GM23338 (cell line): Measurements from ENCODE around the gene NRCAM. TPM values are rescaled to one million over a fixed set of nuclear protein-coding genes. Genes with fewer than 3 reads are reported as not detected.

Experiments
- ATAC-seq: fragments of 200-7000 bp; cut with Tn5 transposase; 3 replicates; pipeline ENCODE4 v1.9.1; 2020
- DNase-seq: peaks from one replicate; pipeline ENCODE4 v3.0.0-alpha.2; 2015; ENCODE audit warnings: low spot score
- H2AFZ ChIP-seq: fragments of 200-600 bp; sonication (generic); 2 replicates; pipeline ENCODE4 v1.8.0; 2016; ENCODE audit warnings: antibody characterized with exemption, mild to moderate bottlenecking, moderate library complexity
- H3F3A ChIP-seq: fragments of 200-600 bp; sonication (generic); replicated peaks from 2 replicates; pipeline ENCODE4 v1.8.0; 2017; ENCODE audit warnings: antibody characterized with exemption, mixed run types, low read depth
- H3K27ac ChIP-seq: fragments of 200-600 bp; sonication (generic); 2 replicates; pipeline ENCODE4 v1.6.1; 2016; ENCODE audit warnings: low read depth
- H3K27me3 ChIP-seq: fragments of 200-600 bp; sonication (generic); 2 replicates; pipeline ENCODE4 v1.8.0; 2016; ENCODE audit warnings: mild to moderate bottlenecking, mixed run types, moderate library complexity; ENCODE audit not compliant: insufficient read depth
- H3K36me3 ChIP-seq: fragments of 200-600 bp; sonication (generic); 2 replicates; pipeline ENCODE4 v1.8.0; 2016; ENCODE audit warnings: mild to moderate bottlenecking; ENCODE audit not compliant: insufficient read depth
- H3K4me1 ChIP-seq: fragments of 200-600 bp; sonication (generic); 2 replicates; pipeline ENCODE4 v1.8.0; 2016; ENCODE audit warnings: mild to moderate bottlenecking, moderate library complexity; ENCODE audit not compliant: insufficient read depth
- H3K4me2 ChIP-seq: fragments of 200-600 bp; sonication (generic); 2 replicates; pipeline ENCODE4 v1.7.1; 2017; ENCODE audit warnings: mixed run types
- H3K4me3 ChIP-seq: fragments of 200-600 bp; sonication (generic); 2 replicates; pipeline ENCODE4 v1.6.1; 2016; ENCODE audit warnings: mixed run types
- H3K79me2 ChIP-seq: fragments of 200-600 bp; sonication (generic); replicated peaks from 2 replicates; pipeline ENCODE4 v1.8.0; 2017; ENCODE audit warnings: mild to moderate bottlenecking; ENCODE audit not compliant: insufficient read depth
- H3K9me2 ChIP-seq: fragments of 200-600 bp; sonication (generic); 2 replicates; pipeline ENCODE4 v1.8.0; 2017; ENCODE audit not compliant: insufficient read depth
- H4K20me1 ChIP-seq: fragments of 200-600 bp; sonication (generic); replicated peaks from 2 replicates; pipeline ENCODE4 v1.8.0; 2017; ENCODE audit warnings: mild to moderate bottlenecking; ENCODE audit not compliant: insufficient read depth
- H3K27ac Mint-ChIP-seq: 2 replicates; pipeline ENCODE4 v1.8.0; 2020; ENCODE audit warnings: inconsistent platforms, mild to moderate bottlenecking, moderate library complexity, mixed read lengths
- H3K27me3 Mint-ChIP-seq: 3 replicates; pipeline ENCODE4 v1.8.0; 2022; ENCODE audit warnings: low read depth, mild to moderate bottlenecking, moderate library complexity, mixed read lengths, inconsistent platforms; ENCODE audit not compliant: insufficient read depth, poor library complexity
- H3K36me3 Mint-ChIP-seq: 3 replicates; pipeline ENCODE4 v1.8.0; 2021; ENCODE audit warnings: low read depth, mild to moderate bottlenecking, inconsistent platforms, moderate library complexity, mixed read lengths
- H3K4me1 Mint-ChIP-seq: 3 replicates; pipeline ENCODE4 v1.8.0; 2020; ENCODE audit warnings: mild to moderate bottlenecking, inconsistent platforms, mixed read lengths
- H3K4me3 Mint-ChIP-seq: 3 replicates; pipeline ENCODE4 v1.8.0; 2021; ENCODE audit warnings: moderate library complexity, mild to moderate bottlenecking, inconsistent platforms, mixed read lengths
- H3K9me3 Mint-ChIP-seq: 3 replicates; pipeline ENCODE4 v1.8.0; 2020; ENCODE audit warnings: moderate library complexity, mild to moderate bottlenecking, inconsistent platforms, mixed read lengths
- CREB1 ChIP-seq: fragments of 250-450 bp; sonication (Bioruptor Pico); IDR thresholded peaks from 2 replicates; pipeline ENCODE4 v1.5.0; 2020; ENCODE audit warnings: low read depth, mild to moderate bottlenecking, moderate library complexity
- EZH2 ChIP-seq: fragments of 200-600 bp; sonication (generic); IDR thresholded peaks from one replicate; pipeline ENCODE4 v1.8.0; 2017; ENCODE audit warnings: antibody characterized with exemption, mild to moderate bottlenecking, low read depth; ENCODE audit not compliant: unreplicated experiment
- EZH2phosphoT487 ChIP-seq: fragments of 200-600 bp; sonication (generic); IDR thresholded peaks from one replicate; pipeline ENCODE4 v1.8.1; 2018; ENCODE audit warnings: antibody characterized with exemption; ENCODE audit not compliant: unreplicated experiment
- JUNB ChIP-seq: IDR thresholded peaks from one replicate; pipeline ENCODE4 v1.6.1; 2016; ENCODE audit warnings: antibody characterized with exemption; ENCODE audit not compliant: unreplicated experiment
- NANOG ChIP-seq: IDR thresholded peaks from 2 replicates; pipeline ENCODE4 v1.6.1; 2016; ENCODE audit warnings: antibody characterized with exemption, borderline replicate concordance
- POLR2AphosphoS5 ChIP-seq: IDR thresholded peaks from 2 replicates; pipeline ENCODE4 v1.6.1; 2016; ENCODE audit warnings: antibody characterized with exemption, low read depth
- STAT1 ChIP-seq: IDR thresholded peaks from one replicate; pipeline ENCODE4 v1.6.1; 2016; ENCODE audit warnings: antibody characterized with exemption; ENCODE audit not compliant: unreplicated experiment
- ZNF114 ChIP-seq: fragments of 250-450 bp; sonication (Bioruptor Pico); IDR thresholded peaks from 2 replicates; pipeline ENCODE4 v1.5.0; 2020; ENCODE audit warnings: mild to moderate bottlenecking, moderate library complexity
- ZNF331 ChIP-seq: fragments of 250-450 bp; sonication (Bioruptor Pico); IDR thresholded peaks from 2 replicates; pipeline ENCODE4 v1.5.0; 2020; ENCODE audit warnings: low read depth, mild to moderate bottlenecking, moderate library complexity
- polyA plus RNA-seq: library from polyadenylated mRNA; unstranded; fragments of >200 nt; fragmentation: Nextera tagmentation; extraction: Ambion mirVana; gene quantifications from 2 replicates; pipeline ENCODE4 v1.2.1, GENCODE V29; 2016
- total RNA-seq: library from RNA; depleted of rRNA; stranded (reverse); fragments of >200 nt; shearing (Covaris generic); gene quantifications from 2 replicates; pipeline ENCODE4 v1.2.3, GENCODE V29; 2014
- TF ChIP-seq, protein P1 (sequence below): fragments of 250-450 bp; sonication (Bioruptor Pico); IDR thresholded peaks from 2 replicates; pipeline ENCODE4 v1.5.0; 2020; ENCODE audit warnings: mild to moderate bottlenecking, moderate library complexity
- TF ChIP-seq, protein P2 (sequence below): IDR thresholded peaks from one replicate; pipeline ENCODE4 v1.6.1; 2018; ENCODE audit warnings: antibody characterized with exemption; ENCODE audit not compliant: unreplicated experiment
- TF ChIP-seq, protein P3 (sequence below): IDR thresholded peaks from 2 replicates; pipeline ENCODE4 v1.6.1; 2016; ENCODE audit warnings: antibody characterized with exemption
- TF ChIP-seq, protein P4 (sequence below), 2 experiments: fragments of 200-600 bp in 1 of 2; sonication (generic) in 1 of 2; conservative IDR thresholded peaks; 2 replicates each; pipeline versions ENCODE4 v1.5.1 to v1.6.1; 2016 to 2017; ENCODE audit warnings: antibody characterized with exemption in 2 of 2, low read depth in 2 of 2, mild to moderate bottlenecking in 2 of 2, moderate library complexity in 1 of 2

NRCAM gene
- total and polyA plus RNA-seq, 2 experiments from 2014 or later: 2.5 to 6.8 TPM

DNA sequence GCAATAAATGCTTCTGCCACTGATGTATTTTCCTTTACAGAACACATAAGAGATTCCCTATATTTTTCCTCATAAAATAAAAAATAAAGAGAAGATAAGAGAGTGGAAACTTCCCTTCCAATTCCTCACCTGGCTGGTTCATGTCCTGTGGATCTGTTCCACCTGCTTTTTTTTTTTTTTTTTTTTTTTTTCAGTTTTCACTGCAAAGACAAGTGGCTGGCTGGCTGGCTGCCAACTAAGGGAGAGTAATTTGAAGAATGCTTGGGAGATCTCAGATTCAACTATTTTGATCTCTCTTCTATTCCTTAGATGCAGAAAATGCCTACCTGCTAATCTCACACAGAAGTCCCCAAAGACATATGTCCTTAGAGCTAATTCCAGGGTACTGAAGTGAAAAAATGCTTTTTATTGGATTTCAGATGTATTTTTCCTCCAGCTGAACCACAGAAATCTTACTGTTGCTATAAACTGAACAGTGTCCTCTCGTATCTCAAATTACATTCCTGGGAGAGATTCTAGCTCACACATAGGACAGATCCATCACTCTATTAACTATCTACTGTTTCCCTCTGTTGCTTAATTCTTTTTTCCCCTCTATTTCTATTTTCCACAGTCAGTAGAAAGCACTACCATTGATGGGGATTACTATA, 120.8 kb downstream of the NRCAM start:
- H3K27ac Mint-ChIP-seq: no peak overlapping the region
- TF ChIP-seq, protein P1, sequence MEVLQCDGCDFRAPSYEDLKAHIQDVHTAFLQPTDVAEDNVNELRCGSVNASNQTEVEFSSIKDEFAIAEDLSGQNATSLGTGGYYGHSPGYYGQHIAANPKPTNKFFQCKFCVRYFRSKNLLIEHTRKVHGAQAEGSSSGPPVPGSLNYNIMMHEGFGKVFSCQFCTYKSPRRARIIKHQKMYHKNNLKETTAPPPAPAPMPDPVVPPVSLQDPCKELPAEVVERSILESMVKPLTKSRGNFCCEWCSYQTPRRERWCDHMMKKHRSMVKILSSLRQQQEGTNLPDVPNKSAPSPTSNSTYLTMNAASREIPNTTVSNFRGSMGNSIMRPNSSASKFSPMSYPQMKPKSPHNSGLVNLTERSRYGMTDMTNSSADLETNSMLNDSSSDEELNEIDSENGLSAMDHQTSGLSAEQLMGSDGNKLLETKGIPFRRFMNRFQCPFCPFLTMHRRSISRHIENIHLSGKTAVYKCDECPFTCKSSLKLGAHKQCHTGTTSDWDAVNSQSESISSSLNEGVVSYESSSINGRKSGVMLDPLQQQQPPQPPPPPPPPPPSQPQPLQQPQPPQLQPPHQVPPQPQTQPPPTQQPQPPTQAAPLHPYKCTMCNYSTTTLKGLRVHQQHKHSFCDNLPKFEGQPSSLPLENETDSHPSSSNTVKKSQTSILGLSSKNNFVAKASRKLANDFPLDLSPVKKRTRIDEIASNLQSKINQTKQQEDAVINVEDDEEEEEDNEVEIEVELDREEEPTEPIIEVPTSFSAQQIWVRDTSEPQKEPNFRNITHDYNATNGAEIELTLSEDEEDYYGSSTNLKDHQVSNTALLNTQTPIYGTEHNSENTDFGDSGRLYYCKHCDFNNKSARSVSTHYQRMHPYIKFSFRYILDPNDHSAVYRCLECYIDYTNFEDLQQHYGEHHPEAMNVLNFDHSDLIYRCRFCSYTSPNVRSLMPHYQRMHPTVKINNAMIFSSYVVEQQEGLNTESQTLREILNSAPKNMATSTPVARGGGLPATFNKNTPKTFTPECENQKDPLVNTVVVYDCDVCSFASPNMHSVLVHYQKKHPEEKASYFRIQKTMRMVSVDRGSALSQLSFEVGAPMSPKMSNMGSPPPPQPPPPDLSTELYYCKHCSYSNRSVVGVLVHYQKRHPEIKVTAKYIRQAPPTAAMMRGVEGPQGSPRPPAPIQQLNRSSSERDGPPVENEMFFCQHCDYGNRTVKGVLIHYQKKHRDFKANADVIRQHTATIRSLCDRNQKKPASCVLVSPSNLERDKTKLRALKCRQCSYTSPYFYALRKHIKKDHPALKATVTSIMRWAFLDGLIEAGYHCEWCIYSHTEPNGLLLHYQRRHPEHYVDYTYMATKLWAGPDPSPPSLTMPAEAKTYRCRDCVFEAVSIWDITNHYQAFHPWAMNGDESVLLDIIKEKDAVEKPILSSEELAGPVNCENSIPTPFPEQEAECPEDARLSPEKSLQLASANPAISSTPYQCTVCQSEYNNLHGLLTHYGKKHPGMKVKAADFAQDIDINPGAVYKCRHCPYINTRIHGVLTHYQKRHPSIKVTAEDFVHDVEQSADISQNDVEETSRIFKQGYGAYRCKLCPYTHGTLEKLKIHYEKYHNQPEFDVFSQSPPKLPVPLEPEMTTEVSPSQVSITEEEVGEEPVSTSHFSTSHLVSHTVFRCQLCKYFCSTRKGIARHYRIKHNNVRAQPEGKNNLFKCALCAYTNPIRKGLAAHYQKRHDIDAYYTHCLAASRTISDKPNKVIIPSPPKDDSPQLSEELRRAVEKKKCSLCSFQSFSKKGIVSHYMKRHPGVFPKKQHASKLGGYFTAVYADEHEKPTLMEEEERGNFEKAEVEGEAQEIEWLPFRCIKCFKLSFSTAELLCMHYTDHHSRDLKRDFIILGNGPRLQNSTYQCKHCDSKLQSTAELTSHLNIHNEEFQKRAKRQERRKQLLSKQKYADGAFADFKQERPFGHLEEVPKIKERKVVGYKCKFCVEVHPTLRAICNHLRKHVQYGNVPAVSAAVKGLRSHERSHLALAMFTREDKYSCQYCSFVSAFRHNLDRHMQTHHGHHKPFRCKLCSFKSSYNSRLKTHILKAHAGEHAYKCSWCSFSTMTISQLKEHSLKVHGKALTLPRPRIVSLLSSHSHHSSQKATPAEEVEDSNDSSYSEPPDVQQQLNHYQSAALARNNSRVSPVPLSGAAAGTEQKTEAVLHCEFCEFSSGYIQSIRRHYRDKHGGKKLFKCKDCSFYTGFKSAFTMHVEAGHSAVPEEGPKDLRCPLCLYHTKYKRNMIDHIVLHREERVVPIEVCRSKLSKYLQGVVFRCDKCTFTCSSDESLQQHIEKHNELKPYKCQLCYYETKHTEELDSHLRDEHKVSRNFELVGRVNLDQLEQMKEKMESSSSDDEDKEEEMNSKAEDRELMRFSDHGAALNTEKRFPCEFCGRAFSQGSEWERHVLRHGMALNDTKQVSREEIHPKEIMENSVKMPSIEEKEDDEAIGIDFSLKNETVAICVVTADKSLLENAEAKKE (CRISPR knock-in tag): no peak
- TF ChIP-seq STAT1: no peak
- TF ChIP-seq, protein P2, sequence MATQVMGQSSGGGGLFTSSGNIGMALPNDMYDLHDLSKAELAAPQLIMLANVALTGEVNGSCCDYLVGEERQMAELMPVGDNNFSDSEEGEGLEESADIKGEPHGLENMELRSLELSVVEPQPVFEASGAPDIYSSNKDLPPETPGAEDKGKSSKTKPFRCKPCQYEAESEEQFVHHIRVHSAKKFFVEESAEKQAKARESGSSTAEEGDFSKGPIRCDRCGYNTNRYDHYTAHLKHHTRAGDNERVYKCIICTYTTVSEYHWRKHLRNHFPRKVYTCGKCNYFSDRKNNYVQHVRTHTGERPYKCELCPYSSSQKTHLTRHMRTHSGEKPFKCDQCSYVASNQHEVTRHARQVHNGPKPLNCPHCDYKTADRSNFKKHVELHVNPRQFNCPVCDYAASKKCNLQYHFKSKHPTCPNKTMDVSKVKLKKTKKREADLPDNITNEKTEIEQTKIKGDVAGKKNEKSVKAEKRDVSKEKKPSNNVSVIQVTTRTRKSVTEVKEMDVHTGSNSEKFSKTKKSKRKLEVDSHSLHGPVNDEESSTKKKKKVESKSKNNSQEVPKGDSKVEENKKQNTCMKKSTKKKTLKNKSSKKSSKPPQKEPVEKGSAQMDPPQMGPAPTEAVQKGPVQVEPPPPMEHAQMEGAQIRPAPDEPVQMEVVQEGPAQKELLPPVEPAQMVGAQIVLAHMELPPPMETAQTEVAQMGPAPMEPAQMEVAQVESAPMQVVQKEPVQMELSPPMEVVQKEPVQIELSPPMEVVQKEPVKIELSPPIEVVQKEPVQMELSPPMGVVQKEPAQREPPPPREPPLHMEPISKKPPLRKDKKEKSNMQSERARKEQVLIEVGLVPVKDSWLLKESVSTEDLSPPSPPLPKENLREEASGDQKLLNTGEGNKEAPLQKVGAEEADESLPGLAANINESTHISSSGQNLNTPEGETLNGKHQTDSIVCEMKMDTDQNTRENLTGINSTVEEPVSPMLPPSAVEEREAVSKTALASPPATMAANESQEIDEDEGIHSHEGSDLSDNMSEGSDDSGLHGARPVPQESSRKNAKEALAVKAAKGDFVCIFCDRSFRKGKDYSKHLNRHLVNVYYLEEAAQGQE: no peak
- TF ChIP-seq EZH2: no peak
- TF ChIP-seq ZNF331 (CRISPR knock-in tag): no peak
- no peak for TF ChIP-seq CREB1 (CRISPR knock-in tag)
- TF ChIP-seq POLR2AphosphoS5: no peak
- TF ChIP-seq JUNB: no peak
- TF ChIP-seq EZH2phosphoT487: no peak
- no peak for TF ChIP-seq ZNF114 (CRISPR knock-in tag)
- TF ChIP-seq, protein P3, sequence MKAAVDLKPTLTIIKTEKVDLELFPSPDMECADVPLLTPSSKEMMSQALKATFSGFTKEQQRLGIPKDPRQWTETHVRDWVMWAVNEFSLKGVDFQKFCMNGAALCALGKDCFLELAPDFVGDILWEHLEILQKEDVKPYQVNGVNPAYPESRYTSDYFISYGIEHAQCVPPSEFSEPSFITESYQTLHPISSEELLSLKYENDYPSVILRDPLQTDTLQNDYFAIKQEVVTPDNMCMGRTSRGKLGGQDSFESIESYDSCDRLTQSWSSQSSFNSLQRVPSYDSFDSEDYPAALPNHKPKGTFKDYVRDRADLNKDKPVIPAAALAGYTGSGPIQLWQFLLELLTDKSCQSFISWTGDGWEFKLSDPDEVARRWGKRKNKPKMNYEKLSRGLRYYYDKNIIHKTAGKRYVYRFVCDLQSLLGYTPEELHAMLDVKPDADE: no peak
- no peak for TF ChIP-seq NANOG
- TF ChIP-seq, protein P4, sequence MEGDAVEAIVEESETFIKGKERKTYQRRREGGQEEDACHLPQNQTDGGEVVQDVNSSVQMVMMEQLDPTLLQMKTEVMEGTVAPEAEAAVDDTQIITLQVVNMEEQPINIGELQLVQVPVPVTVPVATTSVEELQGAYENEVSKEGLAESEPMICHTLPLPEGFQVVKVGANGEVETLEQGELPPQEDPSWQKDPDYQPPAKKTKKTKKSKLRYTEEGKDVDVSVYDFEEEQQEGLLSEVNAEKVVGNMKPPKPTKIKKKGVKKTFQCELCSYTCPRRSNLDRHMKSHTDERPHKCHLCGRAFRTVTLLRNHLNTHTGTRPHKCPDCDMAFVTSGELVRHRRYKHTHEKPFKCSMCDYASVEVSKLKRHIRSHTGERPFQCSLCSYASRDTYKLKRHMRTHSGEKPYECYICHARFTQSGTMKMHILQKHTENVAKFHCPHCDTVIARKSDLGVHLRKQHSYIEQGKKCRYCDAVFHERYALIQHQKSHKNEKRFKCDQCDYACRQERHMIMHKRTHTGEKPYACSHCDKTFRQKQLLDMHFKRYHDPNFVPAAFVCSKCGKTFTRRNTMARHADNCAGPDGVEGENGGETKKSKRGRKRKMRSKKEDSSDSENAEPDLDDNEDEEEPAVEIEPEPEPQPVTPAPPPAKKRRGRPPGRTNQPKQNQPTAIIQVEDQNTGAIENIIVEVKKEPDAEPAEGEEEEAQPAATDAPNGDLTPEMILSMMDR (conservative IDR thresholded peaks at IDR 0.05; ENCODE audit: low read depth in 2 of 2): no peak

More for the DNA sequence above, 120.8 kb downstream of the NRCAM start:
- H2AFZ ChIP-seq: no peak overlapping the region
- no peaks in the 10 kb centered on the region for H3K9me2 ChIP-seq
- H3K27me3 ChIP-seq: no peaks in the 10 kb centered on the region
- Mint-ChIP-seq H3K27me3 (peaks cover 5% of the 10 kb centered on the region), H3K4me3 (no peak overlapping the region), H3K9me3 (no peaks in the 10 kb centered on the region), H3K4me1 (peaks cover 3% of the 10 kb centered on the region; the same call in 2 of the 3 replicates), H3K36me3 (no peaks in the 10 kb centered on the region)
- DNase-seq: peak; percentile 11
- no peaks in the 10 kb centered on the region for H4K20me1 ChIP-seq
- H3F3A ChIP-seq: no peaks in the 10 kb centered on the region
- H3K4me3 ChIP-seq: no peak overlapping the region
- no peaks in the 10 kb centered on the region for H3K4me1 ChIP-seq
- no peaks in the 10 kb centered on the region for H3K79me2 ChIP-seq
- H3K4me2 ChIP-seq: no peak overlapping the region
- no peaks in the 10 kb centered on the region for H3K36me3 ChIP-seq
- no peak overlapping the region for H3K27ac ChIP-seq
- ATAC-seq: no peak
